GM18508 (cell line): ENCODE data around the gene ZNF239.
"Not testable (repeated sequence)": the region's sequence is repeated elsewhere in the genome, so short reads cannot be mapped to it uniquely, and the experiment has no call there.

ENCODE experiments used
- ATAC-seq: cut with Tn5 transposase; IDR thresholded peaks from one replicate; pipeline ENCODE4 v1.9.1; 2021; ENCODE audit warnings: moderate number of reproducible peaks; ENCODE audit not compliant: insufficient read depth, unreplicated experiment

Gene ZNF239

DNA sequence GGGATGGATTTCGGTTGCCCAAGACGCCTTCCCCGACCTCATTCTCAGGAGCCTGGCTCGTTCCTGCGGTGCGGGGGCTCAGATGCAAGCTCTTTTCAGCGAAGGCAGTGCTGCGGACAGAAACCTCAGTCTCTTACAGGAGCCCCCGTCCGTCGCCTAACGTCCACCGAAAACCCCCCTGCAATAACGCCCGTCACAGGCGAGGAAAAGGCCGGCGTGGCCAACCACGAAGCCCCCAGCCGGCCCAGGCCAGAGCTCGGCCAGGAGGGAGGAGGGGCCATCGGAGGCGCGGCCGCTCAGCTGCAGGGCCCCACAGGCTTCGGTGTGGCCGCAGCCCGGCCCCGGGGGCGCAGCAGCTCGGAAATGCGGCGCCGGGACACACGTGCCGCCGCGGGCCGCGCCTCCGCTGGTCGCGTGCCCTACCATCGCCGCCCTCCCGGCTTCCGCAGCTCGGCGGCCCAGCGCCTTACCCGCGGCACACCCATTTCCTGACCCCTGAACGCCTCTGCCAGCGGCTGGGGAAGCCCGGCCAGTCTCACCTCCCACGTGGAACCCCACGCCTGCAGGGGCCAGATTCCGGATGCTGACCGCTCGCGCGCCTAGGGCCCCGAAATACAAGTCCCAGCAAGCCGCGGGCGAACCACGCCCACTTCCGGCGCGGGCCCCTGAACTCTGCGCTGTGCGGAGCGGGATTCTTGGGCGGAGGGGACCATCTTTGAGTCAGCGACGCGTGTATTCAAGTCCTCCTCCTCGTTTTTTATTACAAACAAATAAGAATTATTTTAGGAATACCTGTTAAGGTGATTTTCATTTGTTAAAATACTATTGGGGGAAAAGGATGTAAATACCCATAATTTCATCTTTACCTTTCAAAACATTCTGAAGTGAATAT is at the start of gene ZNF239:
TSS of gene ZNF239 (minus strand) at position 616 of the 892 bp plus-strand sequence. CDS start 16,537 bp downstream, outside the sequence.
- peak; percentile 64 for ATAC-seq

DNA sequence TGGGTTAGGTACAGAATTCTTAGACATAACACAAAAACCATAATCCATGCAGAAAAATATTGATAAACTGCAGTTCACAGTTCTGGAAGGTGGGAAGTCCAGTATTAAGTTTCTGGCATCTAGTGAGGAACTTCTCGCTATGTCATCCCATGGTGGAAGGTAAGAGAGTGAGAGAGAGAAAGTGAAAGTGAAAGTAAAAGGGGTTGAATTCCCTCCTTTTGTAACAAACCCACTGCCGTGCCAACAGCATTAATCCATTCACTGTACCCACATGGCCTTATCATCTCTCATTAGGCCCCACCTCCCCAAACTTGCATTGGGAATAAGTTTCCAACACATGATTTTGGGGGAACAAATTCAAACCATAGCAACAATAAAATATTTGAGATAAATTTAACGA is 48.9 kb upstream of the ZNF239 start:
- ATAC-seq = no peak

DNA sequence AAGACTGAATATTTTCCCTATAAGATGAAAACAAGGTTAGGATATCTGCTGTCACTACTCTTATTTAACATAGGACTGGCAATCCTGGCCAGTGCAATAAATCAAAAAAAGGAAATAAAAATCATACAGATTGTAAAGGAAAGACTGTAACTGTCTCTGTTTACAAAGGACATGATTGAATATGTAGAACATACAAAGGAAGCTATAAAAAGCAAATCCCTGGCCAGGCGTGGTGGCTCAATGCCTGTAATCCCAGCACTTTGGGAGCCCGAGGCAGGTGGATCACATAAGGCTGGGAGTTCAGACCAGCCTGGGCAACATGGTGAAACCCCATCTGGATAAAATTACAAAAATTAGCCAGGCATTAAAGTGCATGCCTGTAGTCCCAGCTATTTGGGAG is 47.6 kb upstream of the ZNF239 start:
- ATAC-seq = no peak

DNA sequence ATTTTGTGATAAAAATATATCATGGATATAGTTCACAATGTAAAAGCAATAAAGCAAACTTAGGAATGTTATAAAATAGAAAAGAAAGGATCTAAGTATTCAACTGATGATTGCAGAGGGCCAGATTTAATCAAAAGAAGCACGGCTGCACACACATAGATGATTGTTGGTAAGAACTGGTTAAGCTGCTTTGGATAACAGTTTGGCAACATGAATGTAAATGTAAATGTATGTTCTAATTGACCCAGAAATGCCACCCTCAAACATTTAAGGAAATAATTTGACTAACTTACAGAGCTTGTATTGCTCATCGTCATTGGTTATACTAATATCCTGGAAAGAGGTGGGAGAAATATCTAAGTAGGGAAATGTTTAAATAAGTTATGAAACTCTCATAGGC is 45.0 kb upstream of the ZNF239 start:
- ATAC-seq = no peak

DNA sequence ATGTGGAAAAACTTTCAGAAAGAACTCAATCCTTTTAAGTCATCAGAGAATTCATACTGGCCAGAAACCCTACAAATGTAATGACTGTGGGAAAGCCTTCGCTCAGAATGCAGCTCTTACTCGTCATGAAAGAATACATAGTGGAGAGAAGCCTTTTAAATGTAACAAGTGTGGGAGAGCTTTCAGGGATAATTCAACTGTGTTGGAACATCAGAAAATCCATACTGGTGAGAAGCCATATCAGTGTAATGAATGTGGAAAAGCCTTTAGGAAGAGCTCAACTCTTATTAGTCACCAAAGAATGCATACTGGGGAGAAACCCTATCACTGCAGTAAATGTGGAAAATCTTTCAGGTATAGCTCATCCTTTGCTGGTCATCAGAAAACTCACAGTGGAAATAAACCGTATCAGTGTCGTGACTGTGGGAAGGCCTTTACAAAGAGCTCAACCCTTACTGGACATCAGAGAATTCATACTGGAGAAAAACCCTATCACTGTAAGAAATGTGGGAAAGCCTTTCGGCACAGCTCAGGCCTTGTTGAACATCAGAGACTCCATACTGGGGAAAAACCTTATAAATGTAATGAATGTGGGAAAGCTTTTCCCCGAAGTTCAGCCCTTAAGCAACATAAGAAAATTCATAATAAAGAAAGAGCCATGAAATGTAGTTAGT is 42.4 kb upstream of the ZNF239 start:
- ATAC-seq = no peak

DNA sequence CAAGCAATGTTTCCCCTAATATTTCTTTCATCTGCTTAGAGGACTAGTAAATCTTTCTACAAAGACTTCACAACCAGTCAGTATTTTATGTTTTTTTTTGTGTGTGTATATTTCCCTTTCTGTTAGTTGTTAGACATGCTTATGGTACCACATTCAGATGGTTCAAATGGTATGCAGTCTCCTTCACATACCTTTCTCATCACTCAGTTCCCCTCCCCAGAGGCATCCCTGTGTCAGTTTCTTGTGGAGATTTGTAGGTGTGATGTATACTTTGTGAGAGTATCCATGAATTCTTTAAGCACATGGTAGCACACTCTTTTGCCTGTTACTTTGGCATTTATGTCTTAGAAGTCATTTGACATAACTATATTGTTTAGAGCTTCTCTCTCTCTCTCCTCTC is 36.2 kb upstream of the ZNF239 start:
- ATAC-seq = no peak

DNA sequence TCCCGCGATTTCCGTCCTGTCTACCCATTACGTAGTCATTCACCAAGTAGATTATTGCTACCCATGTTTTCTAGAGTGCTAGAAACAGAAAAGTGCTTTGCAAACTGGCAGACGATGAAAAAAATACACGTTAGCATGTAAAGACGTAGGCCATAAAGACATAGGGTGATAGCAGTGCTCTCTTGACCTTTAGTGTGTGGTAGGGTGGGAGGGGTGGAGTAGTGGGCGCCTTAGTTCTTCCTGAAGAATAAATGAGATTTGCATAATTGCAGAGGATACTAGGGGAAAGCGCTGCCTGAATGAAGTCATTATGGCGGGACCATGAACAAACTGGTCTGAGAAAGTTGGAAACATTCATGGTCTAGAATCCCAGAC is 32.8 kb upstream of the ZNF239 start:
- ATAC-seq = no peak

DNA sequence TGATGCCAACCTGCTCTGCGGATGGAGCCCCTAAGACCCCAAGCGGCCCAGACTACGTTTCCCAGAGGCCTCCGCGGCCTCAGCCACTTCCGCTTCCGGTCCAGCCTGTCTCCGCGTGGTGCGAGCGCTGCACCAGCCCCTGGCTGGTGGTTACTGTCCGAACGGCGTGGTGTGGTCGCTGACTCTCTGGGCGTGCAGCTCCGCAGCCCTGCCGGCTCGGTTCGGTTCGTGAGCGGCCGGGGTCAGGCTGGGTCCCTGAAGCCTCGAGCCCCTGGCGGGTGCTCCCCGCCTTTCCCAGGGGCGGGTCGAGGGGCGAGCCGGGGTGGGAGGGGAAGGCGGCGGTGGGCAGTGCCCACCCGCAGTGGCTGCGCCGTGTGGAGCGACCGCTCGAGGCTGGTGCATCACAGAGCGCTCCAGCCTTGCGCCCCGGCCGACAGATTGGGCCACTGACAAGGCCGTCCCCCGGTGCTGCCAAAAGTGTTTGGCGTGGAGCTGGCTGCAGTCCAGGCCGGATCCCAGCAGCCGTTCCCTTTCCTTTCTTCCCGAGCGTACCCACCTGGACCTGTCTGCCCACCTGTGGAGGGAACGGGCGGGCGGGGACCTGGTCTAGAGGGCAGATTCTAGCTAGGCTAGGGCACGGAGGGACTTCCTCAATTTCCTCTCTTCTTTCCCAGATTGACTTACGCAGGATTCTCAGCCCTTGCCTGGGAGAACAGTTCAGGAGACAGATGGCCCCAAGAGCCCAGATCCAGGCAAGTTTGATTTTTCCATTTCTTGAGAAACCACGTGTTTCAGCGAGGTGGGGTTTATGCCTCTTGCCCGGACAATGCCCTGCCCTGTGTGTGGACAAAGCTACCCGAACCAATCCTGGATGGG is 32.1 kb upstream of the ZNF239 start, which contains the start of gene ZNF485:
TSS of gene ZNF485 (plus strand) at position 116 of the 876 bp plus-strand sequence. CDS start at position 729, 613 bp downstream.
- peak; percentile 95 for ATAC-seq

DNA sequence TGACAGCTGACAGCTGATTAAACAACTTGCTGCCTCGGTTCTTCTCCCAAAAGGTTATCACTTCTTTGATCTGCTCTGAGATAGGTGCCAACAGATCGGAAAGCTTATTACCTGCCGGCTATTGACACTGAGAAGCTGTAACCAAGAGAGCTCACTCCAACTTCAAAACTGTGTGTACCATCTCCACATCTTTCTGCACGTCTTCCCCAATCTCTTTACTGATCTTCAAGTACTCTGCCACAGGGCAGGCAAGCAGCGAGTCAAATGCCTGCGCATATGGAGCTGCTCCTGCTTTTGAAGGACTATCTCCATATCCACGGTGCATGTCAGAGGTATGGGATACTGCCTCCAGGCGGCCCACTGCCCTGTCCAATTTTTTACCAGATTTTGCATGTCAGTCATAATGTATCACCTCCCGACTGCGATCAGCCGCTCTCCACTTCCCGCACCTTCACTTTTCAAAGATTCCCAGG is 31.5 kb upstream of the ZNF239 start:
- no peak for ATAC-seq

DNA sequence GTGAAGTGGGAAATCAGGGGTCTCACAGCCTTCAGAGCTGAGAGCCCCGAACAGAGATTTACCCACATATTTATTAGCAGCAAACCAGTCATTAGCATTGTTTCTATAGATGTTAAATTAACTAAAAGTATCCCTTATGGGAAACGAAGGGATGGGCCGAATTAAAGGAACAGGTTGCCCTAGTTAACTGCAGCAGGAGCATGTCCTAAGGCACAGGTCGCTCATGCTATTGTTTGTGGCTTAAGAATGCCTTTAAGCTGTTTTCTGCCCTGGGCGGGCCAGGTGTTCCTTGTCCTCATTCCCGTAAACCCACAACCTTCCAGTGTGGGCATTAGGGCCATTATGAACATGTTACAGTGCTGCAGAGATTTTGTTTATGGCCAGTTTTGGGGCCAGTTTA is 27.2 kb upstream of the ZNF239 start:
- not testable (repeated sequence) for ATAC-seq

DNA sequence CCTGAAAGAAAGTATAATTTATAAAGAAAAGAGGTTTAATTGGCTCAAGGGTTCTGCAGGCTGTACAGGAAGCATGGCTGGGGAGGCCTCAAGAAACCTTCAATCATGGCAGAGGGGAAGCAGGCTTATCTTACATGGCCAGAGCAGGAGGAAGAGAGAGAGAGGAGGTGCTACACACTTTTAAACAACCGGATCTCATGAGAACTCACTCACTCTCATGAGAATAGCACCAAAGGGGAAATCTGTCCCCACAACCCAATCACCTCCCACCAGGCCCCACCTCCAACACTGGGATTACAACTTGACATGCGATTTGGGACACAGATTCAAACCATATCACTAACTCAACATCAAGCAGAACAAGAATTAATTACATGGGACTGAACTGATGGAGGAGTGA is 24.9 kb upstream of the ZNF239 start:
- no peak for ATAC-seq

DNA sequence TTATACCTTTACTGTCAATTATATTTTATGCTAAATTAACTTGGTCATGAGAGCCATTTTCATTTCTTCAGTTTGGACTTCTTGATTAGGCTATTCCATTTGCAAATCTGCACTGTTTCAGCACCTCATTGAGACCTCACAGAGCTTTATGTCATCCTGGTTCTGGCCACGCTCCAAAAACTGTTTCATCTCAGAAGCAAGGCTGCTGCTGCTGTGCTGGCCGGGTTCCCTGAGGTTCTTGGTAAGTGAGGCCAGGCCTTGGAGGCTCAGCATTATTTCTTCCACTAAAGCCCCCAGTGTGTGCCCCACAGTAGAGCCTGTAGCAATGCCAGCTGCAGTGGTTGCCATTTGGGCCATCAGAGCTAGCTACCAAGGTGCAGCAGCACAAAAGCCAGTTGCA is 24.0 kb upstream of the ZNF239 start:
- ATAC-seq = no peak

DNA sequence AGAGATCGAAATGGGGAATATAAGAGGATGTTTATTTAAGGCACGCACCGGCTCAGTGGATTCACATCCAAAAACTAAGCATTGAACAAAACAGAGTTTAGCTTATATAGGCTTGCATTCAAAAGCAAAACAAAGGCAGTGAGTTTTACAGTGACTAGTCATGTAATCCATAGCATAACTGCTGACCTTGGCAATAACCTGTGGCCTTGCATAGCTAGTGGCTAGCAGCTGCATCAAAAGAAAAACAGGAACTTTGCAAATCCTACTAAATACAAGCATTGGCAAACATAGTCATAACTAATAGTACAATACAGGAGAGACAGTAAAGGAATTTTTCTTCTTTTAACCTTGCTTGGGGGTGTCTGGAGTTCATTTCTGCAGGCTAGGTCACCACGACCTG is 22.1 kb upstream of the ZNF239 start:
- no peak for ATAC-seq

DNA sequence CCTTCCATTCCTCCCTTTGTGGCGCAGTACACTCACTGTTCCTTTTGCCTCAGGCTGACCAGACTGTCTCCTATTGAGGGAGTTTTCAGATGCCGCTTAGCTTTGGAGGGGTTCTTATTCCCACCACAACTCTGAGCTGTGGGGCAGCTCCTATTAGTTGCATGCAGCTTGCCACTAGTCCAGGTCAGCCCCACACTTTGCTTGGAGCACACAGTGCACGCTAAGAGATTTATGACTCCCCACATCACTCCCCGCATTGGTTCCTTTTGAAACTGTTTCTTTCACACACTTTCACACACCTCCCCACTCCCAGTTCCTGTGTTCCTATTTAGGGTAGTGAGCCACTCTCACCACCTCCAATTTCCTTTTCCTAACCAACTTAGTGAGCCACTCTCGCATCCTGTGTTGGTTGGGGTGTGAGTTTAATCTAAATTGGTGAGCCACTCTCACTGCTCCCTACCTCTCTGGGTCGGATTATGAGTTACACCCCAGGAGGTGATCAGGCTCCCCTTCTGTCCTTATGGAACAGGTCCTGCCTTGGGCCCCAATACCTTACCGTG is 21.4 kb upstream of the ZNF239 start:
- peak; percentile 36 for ATAC-seq

DNA sequence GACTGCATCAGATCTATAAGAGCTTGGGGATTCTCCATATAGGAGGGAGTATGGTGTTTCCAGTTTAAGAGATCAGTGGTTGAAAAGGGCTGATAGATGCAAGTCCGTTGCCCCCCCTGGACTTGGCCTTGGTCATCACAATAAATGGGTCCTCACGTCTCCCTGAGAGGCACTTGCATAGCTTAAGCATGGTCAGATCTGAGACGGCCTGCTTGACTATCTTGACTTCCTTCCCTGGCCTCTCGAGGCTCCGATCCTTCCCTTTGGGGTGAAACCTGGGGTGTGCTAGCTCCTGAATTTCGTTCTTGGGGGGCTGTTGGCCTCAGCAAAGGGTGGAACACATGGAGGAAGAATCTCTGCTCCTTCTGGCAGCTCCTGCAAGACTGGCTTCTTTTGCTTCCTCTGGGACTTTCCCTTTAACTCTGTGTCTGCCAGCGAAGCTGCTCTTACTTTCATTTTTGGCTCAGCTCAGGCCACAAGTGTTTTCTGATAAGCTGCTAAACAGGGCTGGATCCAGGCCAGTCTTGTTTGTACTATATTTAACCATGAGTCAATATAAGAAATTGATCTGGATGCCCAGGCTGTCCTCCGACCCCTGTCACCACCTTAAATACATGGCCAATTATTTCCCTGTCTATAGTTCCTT is 20.7 kb upstream of the ZNF239 start:
- peak; percentile 95 for ATAC-seq

DNA sequence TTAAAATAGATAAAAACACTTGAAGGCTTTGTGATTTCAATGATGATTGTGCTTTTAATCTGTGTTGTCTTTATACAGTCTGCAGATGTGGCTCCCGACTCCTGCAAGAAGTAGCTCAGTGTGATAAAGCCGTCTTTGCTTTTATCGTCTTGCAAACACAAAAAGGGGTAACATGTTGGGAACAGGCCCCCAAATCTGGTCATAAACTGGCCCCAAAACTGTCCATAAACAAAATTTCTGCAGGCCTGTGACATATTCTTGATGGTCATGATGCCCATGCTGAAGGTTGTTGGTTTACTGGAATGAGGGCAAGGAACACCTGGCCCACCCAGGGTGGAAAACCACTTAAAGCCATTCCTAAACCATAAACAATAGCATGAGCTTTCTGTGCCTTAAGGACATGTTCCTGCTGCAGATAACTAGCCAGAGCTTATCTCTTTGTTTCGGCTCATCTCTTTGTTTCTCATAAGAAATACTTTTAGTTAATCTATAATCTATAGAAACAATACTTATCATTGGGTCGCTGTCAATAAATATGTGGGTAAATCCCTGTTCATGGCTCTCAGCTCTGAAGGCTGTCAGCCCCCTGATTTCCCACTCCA is 17.0 kb upstream of the ZNF239 start:
- ATAC-seq = no peak

DNA sequence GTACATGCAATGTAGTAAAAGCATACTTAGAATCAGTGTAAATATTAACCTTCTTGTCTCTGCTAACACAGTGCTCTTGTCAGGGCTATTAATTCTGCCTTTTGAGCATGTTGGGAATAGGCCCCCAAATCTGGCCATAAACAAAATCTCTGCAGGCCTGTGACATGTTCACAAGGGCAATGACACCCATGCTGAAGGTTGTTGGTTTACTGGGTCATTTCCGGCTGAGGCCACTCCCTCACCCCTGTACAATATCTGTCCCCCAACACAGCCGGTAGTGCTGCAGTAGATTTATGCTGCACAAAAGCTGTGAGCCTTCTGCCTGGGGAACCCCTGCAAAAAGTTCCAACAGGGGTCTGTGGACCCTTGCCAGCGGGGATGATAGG is 12.3 kb upstream of the ZNF239 start:
- not testable (repeated sequence) for ATAC-seq

DNA sequence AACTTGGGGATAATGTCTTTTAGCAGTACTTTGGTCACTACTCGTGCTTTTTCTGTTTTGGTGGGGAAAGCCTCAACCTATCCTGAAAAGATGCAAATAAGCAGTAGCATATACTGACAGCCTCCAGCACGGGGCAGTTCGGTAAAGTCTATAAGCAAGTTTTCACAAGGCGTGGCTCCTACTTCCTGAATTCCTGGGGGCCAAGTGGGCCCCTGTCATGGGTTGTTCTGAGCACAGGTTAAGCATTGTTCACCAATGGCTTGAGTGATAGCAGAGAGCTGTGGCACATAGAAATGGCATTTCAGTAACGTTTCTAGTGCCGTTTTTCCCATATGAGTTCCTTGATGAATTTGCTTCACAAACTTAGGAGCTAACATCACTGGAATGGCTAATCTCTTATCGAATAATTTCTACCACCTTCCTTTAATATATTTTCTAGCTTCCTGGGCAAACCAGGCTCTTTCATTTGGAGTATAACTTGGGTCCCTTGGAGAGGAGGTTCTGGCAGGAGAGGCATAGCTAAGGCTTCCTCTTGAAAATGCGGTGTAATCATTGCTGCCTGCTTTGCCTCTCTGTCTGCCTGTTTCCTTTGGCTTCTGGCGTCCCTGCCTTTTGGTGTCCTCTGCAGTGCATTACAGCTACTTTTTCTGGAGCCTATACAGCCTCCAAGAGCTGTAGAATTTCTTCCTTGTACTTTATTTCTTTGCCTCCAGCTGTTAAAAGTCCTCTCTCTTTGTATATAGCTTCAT is 11.7 kb upstream of the ZNF239 start:
- ATAC-seq = no peak

DNA sequence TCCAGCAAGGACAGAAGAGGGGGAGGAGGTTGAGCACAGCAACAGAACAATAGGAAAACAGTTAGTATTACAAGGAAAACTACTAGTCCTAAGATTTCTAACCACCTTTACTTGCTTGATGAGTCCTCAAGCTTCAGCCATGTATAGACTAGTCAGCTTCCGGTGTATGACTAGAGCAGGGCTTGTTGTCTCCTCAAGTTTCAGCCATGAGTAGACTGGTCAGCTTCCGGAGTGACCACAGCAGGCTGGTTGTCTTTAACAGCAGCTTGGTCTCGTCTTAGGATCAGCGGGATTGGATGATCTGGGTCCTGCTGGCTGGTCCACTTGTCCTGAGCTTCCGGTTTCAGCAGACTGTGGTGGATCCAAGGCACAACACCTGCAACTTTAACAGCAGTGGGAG is 10.6 kb upstream of the ZNF239 start:
- no peak for ATAC-seq
